C4-2B (cell line): ENCODE data around the gene FAF1.

Experiments
- H3K27ac ChIP-seq: fragments of 450-650 bp; 2 replicates; pipeline ENCODE4 v1.5.1; 2017
- ZFX ChIP-seq: fragments of 450-650 bp; IDR thresholded peaks from 2 replicates; pipeline ENCODE4 v1.6.1; 2017
- TF ChIP-seq, protein P1 (sequence below): fragments of 450-650 bp; conservative IDR thresholded peaks from 2 replicates; pipeline ENCODE4 v1.5.1; 2017; ENCODE audit warnings: mild to moderate bottlenecking

Gene FAF1

DNA sequence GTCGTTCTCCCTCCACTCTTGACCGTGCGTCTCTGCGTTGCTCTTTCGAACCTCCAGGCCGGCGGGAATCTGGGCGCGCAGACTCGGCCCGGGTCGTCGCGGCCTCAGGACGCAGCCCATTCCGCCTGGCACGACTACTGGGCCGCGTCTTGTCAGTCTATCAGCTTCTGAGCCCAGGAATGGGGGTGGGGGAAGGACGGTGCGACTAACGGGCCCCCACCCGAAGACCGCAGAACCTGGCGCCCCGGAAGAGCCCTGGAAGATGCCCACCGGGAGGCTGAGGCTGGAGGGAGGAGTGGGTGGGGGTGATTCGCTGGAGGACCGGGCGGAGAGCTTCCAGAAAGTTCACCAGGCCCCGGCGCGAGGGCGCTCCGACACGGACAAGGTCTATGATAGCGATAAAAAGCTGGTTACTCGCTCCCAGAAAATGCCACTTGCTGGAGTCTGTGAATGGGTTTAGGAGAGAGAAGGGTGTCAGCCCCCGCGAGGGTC, 535.1 kb downstream of the FAF1 start:
- no peak for TF ChIP-seq ZFX
- TF ChIP-seq, protein P1, sequence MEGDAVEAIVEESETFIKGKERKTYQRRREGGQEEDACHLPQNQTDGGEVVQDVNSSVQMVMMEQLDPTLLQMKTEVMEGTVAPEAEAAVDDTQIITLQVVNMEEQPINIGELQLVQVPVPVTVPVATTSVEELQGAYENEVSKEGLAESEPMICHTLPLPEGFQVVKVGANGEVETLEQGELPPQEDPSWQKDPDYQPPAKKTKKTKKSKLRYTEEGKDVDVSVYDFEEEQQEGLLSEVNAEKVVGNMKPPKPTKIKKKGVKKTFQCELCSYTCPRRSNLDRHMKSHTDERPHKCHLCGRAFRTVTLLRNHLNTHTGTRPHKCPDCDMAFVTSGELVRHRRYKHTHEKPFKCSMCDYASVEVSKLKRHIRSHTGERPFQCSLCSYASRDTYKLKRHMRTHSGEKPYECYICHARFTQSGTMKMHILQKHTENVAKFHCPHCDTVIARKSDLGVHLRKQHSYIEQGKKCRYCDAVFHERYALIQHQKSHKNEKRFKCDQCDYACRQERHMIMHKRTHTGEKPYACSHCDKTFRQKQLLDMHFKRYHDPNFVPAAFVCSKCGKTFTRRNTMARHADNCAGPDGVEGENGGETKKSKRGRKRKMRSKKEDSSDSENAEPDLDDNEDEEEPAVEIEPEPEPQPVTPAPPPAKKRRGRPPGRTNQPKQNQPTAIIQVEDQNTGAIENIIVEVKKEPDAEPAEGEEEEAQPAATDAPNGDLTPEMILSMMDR, result no peak

DNA sequence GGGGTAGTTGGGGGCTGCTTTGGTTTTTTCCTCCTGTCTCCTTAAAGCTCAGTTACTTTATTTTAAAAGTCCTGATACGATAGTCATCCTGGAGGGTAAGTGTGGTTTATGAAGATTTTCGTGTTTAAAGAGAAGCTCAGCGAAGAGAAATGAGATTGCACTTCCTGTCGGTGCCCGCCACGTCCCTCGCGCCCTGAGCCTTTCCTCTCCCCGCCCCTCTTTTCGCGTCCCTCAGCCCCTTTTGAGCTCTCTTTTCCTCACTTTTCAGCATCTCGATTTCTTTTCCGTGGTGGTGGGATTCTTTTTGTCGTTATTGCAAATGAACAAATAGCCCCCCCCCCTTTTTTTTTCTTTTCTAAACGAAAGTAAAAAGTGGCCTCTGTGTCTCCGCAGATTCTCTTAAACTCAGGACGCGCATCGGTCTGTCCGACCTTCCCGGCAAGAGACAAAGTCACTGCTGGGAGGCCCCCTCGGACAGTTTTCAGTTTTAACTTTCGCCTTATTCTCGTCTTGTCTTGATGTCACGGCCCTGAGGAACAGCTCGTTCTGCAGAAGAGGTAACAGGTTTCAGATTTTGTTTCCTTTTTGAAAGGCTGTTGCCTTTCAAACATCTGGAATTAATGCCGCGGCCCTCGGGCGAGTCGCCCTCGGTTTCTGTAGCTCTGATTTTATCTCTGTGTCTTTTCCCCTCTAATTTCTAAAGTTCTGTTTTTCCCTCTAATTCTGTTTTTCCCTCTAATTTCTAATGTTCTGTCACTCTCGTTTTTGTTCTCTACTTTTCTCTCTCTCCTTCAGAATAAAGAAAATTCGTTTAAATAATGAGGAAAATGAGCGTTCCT, 535.8 kb downstream of the FAF1 start:
- H3K27ac ChIP-seq, result no peak overlapping the region
- TF ChIP-seq ZFX, result no peak
- TF ChIP-seq, protein P1, result no peak

More for the DNA sequence above, 535.1 kb downstream of the FAF1 start:
- no peak overlapping the region for H3K27ac ChIP-seq

DNA sequence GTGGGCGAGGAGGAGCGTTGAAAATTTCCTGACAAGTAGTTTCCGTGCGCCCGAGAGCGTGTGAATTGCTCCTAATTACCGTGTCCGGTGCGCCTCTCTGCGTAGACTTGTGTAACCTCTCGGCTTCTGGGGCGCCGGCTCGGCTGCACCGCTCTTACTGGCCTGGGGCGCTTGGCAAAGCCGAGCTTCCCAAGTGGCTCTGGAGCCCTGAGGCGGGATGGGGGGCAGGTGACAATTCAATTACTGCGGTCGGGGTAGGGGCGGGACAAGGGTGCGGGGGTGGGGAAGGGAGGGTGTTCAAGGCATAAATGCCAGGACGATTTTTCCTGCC, 536.4 kb downstream of the FAF1 start:
- H3K27ac ChIP-seq, result no peak overlapping the region
- TF ChIP-seq ZFX, result no peak

DNA sequence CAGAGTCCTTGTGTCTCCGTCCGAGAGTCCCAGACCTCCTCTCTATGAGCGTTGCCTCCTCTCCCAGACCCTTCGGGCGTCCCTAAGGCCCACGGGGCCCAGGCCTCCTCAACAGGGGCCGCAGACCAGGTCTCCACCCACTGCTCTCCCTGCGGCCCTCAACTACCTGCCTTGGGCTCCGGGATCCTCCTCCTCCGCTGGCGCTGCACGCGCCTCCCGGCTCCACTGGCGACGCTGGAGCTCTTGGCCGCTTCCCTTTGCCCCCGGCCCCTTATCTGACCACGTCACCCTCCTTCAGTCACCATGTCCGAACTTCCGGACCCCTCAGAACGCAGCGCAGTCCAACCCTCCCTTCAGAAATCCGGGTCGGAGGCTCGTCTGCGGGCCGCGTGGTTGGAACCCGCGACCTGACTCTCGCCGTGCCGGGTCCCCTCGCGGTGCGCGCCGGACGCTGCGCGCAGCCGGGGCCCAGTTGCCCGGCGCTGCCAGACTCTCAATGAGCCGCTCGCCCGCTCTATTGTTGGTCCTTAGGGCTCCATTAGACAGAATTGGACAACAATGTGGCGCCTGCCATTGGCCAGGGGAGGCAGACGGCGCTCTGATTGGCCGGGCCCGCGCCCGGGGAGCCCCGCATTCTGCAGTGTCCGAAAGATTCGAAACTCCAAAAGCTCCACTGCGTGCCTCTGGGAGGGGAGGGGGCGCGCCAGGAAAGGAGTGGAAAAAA, 537.0 kb downstream of the FAF1 start, which contains the start of gene DMRTA2:
Gene DMRTA2 (minus strand): TSS at position 498 of the 724 bp plus-strand sequence. CDS start 1,907 bp downstream, outside the sequence.
- no peak within 1 kb of the TSS for H3K27ac ChIP-seq
- TF ChIP-seq, protein P1, result no peak
- no peak for TF ChIP-seq ZFX

DNA sequence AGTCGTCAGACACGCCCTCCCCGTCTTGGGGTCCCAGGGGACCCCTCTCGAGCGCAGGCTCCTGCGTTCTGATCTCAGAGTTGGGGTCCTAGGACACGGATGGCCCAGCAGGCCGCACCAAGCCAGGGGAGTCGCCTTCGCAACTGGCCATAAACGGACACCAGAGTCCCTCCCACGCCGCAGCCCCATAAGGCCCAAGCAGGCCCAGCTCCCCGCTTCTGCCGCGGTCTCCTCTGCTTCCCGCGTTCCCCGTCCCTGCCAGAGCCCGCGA, 537.5 kb downstream of the FAF1 start:
- H3K27ac ChIP-seq, result no peak overlapping the region

DNA sequence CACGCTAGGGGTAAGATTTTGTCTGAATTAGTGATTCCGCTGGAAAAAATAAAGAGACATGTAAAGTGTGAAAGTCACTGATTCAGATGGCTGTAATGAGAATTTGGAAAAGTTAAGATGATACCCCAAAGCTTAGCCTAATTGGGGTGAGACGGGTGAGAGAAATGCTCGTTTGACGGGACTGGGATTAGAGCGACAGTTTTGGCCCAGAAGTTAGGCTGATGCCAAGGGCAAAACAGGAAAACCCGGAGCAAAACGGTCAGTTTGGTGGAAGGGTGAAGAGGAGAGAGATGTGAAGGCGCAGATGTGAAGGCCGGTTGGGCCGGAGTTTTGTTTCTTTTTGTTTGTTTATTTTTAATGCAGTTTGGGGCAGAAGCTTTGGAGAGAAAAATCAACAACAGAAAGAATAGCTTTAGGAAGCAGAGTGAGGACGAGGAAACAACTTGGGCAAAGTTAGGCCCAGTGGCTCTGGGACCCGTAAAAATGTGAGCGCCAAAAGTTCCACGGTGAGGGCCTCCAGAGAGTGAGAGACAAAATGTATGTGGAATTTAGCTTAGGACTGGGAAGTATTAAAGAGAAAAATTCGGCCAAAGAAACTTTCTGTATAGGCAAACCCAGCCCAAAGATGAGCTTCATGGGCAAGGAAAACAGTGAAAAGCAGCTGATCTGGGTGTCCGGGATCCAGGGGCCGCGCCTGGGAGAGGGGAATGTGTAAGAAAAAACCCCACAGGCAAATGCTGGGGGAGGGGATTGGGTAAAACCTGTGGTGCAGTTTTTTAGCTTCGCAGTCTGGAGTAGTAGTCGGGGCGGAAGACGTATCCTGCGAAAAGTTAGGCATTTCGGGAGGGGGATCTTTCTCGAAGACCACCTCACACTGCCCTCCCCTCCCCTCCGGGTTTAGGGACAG, 538.0 kb downstream of the FAF1 start:
- TF ChIP-seq, protein P1, result no peak
- no peak for TF ChIP-seq ZFX
- no peak overlapping the region for H3K27ac ChIP-seq

More for the DNA sequence above, 537.5 kb downstream of the FAF1 start:
- TF ChIP-seq, protein P1, result no peak

DNA sequence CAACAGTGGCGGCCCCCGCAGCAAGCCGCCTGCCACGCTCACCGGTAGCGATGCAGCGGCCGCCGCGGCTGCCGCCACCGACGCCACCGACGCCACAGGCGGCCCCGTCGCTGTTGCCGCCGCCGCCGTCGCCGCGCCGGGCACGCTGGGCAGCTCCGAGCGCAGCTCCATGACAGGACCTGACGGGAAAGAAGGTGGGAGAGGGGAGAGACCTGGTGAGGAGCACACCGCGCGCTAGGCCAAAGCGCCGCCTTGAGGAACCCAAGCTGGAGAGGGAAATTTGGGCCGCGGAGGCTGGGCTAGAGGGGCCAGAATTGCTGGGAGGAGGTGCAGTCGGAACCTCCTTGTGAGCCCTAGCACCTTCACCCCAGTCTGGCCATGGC, 538.7 kb downstream of the FAF1 start:
- no peak for TF ChIP-seq ZFX
- TF ChIP-seq, protein P1, result no peak
- H3K27ac ChIP-seq, result no peak overlapping the region
